Measurements from ENCODE around the gene KIF26B. TPM values are rescaled to one million over a fixed set of nuclear protein-coding genes. Genes with fewer than 3 reads are reported as not detected.
A peak's percentile ranks its signal among the peaks of the same experiment; 100 is the strongest.

KIF26B gene
- total RNA-seq, 3 donors from 2014 or later: 0.14 to 3.2 (median 0.39) TPM

DNA sequence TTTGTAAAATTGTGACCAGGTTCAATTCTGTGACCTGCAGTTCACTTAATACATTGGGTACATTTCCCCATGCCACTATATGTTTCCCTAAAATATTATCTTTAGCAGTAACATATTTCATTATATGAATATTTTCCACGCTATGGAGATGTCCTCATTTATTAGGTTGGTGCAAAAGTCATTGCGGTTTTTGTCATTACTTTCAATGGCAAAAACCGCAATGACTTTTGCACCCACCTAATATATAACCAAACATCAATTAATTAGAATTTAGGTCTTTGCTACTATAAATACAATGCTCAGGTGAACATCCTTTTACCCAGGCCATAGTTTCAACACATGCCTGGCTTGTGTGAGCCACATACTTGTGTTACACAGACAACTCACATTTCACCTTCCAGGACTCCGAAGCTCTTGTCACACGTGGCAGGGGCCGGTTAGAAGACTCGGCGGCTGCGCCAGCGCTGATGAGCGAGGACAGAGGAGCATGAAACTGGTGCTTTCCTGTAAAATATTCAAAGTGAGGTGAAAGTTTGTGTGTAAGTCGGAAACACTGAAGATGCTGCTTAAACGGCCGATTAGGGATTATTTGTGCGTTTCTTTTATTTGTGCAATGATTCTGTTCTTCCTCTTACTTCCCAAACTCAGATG is 215.5 kb downstream of the KIF26B start:
- Histone ChIP-seq H3K9me3 (no peaks in the 10 kb centered on the region), H3K4me3 (no peak overlapping the region), H3K36me3 (ENCODE audit: low read depth) (no peaks in the 10 kb centered on the region), H3K4me1 (ENCODE audit: low read depth) (no peaks in the 10 kb centered on the region)
- intact Hi-C loops (cut with DNase I, micrococcal nuclease): no loop called here
- TF ChIP-seq, protein P1, sequence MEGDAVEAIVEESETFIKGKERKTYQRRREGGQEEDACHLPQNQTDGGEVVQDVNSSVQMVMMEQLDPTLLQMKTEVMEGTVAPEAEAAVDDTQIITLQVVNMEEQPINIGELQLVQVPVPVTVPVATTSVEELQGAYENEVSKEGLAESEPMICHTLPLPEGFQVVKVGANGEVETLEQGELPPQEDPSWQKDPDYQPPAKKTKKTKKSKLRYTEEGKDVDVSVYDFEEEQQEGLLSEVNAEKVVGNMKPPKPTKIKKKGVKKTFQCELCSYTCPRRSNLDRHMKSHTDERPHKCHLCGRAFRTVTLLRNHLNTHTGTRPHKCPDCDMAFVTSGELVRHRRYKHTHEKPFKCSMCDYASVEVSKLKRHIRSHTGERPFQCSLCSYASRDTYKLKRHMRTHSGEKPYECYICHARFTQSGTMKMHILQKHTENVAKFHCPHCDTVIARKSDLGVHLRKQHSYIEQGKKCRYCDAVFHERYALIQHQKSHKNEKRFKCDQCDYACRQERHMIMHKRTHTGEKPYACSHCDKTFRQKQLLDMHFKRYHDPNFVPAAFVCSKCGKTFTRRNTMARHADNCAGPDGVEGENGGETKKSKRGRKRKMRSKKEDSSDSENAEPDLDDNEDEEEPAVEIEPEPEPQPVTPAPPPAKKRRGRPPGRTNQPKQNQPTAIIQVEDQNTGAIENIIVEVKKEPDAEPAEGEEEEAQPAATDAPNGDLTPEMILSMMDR (IDR thresholded peaks at IDR 0.05): no peak
- no peak for ATAC-seq
- DNase-seq: no peak

DNA sequence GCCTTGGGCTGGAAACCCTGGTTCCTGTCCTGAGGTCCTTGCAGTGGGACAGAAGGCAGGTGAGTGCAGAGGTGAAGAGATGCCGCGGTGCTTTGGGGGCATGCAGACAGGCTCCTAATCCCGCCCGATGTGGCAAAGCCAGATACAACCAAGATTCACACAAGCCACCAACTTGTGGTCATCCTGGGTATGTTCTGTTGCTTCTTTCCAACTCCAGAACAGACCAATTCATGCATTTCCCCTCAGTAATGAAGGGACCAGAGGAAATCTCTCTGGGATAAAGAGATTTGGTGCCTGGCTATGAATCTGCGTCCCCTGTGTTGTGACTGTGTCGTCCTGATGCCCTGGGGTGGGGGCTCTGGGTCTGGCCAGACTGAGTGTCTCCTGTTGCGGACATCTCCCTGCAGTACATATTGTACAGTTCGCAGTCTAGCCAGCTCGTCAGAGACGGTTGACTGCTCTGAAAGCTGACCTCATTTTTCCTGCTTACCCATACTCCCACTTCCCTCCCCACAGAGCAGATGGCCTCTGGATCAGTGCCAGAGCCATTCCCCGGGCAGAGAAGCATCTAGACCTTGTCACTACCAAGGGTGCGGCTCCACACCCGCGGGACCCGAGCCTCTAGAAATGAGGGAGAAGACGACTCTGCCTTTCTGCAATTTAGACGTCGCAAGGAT is 216.3 kb downstream of the KIF26B start:
- H3K4me1 ChIP-seq (ENCODE audit: low read depth): no peaks in the 10 kb centered on the region
- H3K4me3 ChIP-seq: no peak overlapping the region
- H3K9me3 ChIP-seq: no peaks in the 10 kb centered on the region
- ATAC-seq: no peak
- intact Hi-C loops (cut with DNase I, micrococcal nuclease): no loop called here
- TF ChIP-seq, protein P1 (IDR thresholded peaks at IDR 0.05): no peak
- peak in 2 of 3 donors; percentile 3 to 30 for DNase-seq
- H3K36me3 ChIP-seq (ENCODE audit: low read depth): no peaks in the 10 kb centered on the region

DNA sequence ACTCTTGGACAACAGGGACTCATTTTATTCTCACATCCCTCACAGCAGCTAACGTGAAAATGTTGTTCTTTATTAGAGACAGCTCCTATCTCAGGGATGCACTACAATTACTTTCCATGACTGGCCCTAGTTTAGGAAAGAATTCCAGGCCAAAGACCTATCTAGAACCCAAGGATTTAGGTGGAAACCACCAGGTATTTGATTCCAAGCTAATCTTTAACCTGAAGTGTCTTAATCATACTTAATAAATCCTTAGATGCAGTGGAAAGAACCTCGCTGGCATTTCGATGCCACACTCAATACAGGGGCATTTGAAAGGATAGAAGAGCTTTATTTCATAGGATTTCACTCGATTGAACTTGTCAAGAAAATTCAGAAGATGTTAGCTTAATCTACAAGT is 218.3 kb downstream of the KIF26B start:
- Histone ChIP-seq H3K4me1 (ENCODE audit: low read depth) (no peaks in the 10 kb centered on the region), H3K4me3 (no peak overlapping the region), H3K9me3 (no peaks in the 10 kb centered on the region), H3K36me3 (ENCODE audit: low read depth) (no peaks in the 10 kb centered on the region)
- TF ChIP-seq, protein P1 (IDR thresholded peaks at IDR 0.05): no peak
- intact Hi-C loops (cut with DNase I, micrococcal nuclease): no loop called here
- ATAC-seq: no peak
- no peak for DNase-seq

DNA sequence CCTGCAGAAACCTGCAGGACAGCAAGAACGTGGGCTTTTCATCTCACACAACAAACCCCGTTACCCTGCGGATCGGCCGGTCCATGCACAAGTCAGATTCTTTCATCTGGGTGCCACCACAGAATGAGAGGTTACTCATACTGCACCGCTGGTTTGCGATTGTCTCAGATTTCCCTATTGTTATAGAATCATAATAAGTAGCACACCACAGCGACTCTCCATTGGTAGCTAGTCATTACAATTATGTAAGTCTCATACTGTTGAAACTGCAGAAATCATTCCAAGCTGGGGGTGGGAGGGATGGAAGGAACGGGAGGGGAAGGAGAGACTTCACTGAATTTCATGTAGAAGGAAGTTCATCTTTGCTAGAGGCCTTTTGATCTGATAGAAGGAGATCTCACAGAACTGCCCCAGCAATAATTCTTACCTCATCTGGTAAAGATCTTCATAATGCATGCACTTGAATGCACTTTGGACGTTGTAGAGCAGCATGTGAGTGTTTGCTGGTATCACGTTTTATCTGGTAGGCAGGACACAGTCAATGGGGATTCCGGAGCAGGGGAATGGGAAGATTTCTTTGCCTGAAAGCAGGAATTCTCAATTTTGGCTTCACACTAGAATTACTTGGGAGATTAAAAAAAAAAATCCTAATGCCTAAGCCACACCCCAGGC is 221.1 kb downstream of the KIF26B start:
- intact Hi-C loops (cut with DNase I, micrococcal nuclease): no loop called here
- DNase-seq (no peak), ATAC-seq (no peak)
- TF ChIP-seq, protein P1 (IDR thresholded peaks at IDR 0.05): no peak
- Histone ChIP-seq H3K4me3 (no peak overlapping the region), H3K9me3 (no peaks in the 10 kb centered on the region), H3K4me1 (ENCODE audit: low read depth) (no peaks in the 10 kb centered on the region), H3K36me3 (ENCODE audit: low read depth) (no peaks in the 10 kb centered on the region)

DNA sequence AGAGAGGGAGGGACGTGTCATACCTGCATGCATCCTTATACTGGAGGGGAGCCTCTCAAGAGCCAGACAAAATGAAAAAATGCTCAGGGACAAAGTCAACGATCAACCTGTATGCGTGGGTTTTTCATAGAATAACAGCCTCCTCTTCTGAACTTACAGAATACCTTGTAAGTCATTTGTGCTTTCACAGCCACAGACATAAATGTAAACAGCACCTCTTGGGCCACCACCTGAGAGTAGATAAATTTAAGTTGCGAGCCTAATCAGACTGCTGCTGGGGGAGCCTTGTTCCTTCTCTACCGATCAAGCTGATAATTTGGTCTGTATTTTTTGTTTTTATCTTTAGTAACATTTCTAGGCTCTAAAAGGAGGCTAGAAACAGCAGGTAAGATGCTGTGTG is 223.1 kb downstream of the KIF26B start:
- intact Hi-C loops (cut with DNase I, micrococcal nuclease): no loop called here
- Histone ChIP-seq H3K9me3 (no peaks in the 10 kb centered on the region), H3K4me3 (no peak overlapping the region), H3K4me1 (ENCODE audit: low read depth) (no peaks in the 10 kb centered on the region), H3K36me3 (ENCODE audit: low read depth) (no peaks in the 10 kb centered on the region)
- no peak for ATAC-seq
- no peak for DNase-seq
- TF ChIP-seq, protein P1 (IDR thresholded peaks at IDR 0.05): no peak
